A549 (cell line): ENCODE data around the gene KIF5A. TPM values are rescaled to one million over a fixed set of nuclear protein-coding genes. Genes with fewer than 3 reads are reported as not detected.

Experiments
- ATAC-seq, 2 experiments: fragments of 200-7000 bp in 1 of 2; fragments of >200 bp in 1 of 2; cut with Nextera tagmentation in 1 of 2; cut with Tn5 transposase in 1 of 2; 3 replicates each; pipeline versions ENCODE4 v1.8.0 to v1.9.1; 2018 to 2020; ENCODE audit warnings: mild to moderate bottlenecking in 1 of 2, moderate library complexity in 1 of 2
- CTCF ChIA-PET: fragments of 300-600 bp; sonication (Branson Sonifier 250); formaldehyde crosslinking; extraction: SDS; loops from one replicate; lab custom pipeline; 2021; ENCODE audit warnings: antibody characterized with exemption, inconsistent platforms; lab: Yijun Ruan, JAX
- POLR2A ChIA-PET: fragments of 350-600 bp; formaldehyde crosslinking; extraction: SDS; loops from one replicate; lab custom pipeline; 2021; ENCODE audit warnings: antibody characterized with exemption, inconsistent platforms; lab: Yijun Ruan, JAX
- DNase-seq, 2 experiments: peaks; one replicate each; pipeline versions ENCODE4 v3.0.0 to v3.0.0-alpha.2; 2011 to 2016; ENCODE audit warnings: low read depth in 1 of 2, low spot score in 1 of 2
- FAIRE-seq: peaks from 2 replicates; lab custom pipeline; 2011; peaks lifted over from hg19 to GRCh38; lab: Jason Lieb, UNC
- H3K27ac ChIP-seq, 2 experiments: fragments of >200 bp; sonication (Bioruptor Twin); formaldehyde crosslinking; 3 replicates each; pipeline ENCODE4 v1.5.1; 2016 to 2017
- H3K4me1 ChIP-seq: fragments of >200 bp; sonication (Bioruptor Twin); formaldehyde crosslinking; 3 replicates; pipeline ENCODE4 v1.6.1; 2016
- H3K4me2 ChIP-seq: fragments of >200 bp; sonication (Bioruptor Twin); formaldehyde crosslinking; 3 replicates; pipeline ENCODE4 v1.6.1; 2016
- H3K4me3 ChIP-seq: fragments of >200 bp; sonication (Bioruptor Twin); formaldehyde crosslinking; 3 replicates; pipeline ENCODE4 v1.5.1; 2016
- H3K9me3 ChIP-seq: fragments of >200 bp; sonication (Bioruptor Twin); formaldehyde crosslinking; 3 replicates; pipeline ENCODE4 v1.6.1; 2016
- BHLHE40 ChIP-seq: IDR thresholded peaks from 2 replicates; pipeline ENCODE4 v1.6.1; 2012; ENCODE audit warnings: low read depth, low read length, inconsistent platforms
- CBX8 ChIP-seq: fragments of 200-600 bp; sonication (generic); IDR thresholded peaks from 2 replicates; pipeline ENCODE4 v1.6.1; 2016
- CTCF ChIP-seq: fragments of >200 bp; sonication (Bioruptor Twin); formaldehyde crosslinking; IDR thresholded peaks from 3 replicates; pipeline ENCODE4 v1.5.1; 2016
- ESRRA ChIP-seq: fragments of 150-350 bp; IDR thresholded peaks from 2 replicates; pipeline ENCODE4 v1.6.1; 2014; ENCODE audit warnings: mild to moderate bottlenecking, low read length, borderline replicate concordance
- FOSB ChIP-seq: fragments of 250-450 bp; sonication (Bioruptor Pico); IDR thresholded peaks from 2 replicates; pipeline ENCODE4 v1.5.0; 2020; ENCODE audit warnings: mild to moderate bottlenecking, moderate library complexity
- HDAC2 ChIP-seq: fragments of 200-600 bp; sonication (generic); IDR thresholded peaks from 2 replicates; pipeline ENCODE4 v1.6.1; 2016
- HEYL ChIP-seq: fragments of 250-450 bp; sonication (Bioruptor Pico); IDR thresholded peaks from 2 replicates; pipeline ENCODE4 v1.8.0; 2021; ENCODE audit warnings: mild to moderate bottlenecking, moderate library complexity
- HOXB13 ChIP-seq: fragments of 250-450 bp; sonication (Bioruptor Pico); IDR thresholded peaks from 2 replicates; pipeline ENCODE4 v1.5.0; 2020; ENCODE audit warnings: low read depth, mild to moderate bottlenecking, moderate library complexity
- HOXB5 ChIP-seq: fragments of 250-450 bp; sonication (Bioruptor Pico); IDR thresholded peaks from 2 replicates; pipeline ENCODE4 v1.5.0; 2020; ENCODE audit warnings: mild to moderate bottlenecking, moderate library complexity
- JUNB ChIP-seq: fragments of >200 bp; sonication (Bioruptor Twin); formaldehyde crosslinking; IDR thresholded peaks from 2 replicates; pipeline ENCODE4 v1.6.1; 2016
- KDM1A ChIP-seq: fragments of 200-600 bp; sonication (generic); IDR thresholded peaks from 2 replicates; pipeline ENCODE4 v1.6.1; 2016; ENCODE audit warnings: low read depth, mild to moderate bottlenecking
- MYC ChIP-seq: IDR thresholded peaks from 2 replicates; pipeline ENCODE4 v1.6.1; 2012; ENCODE audit warnings: mild to moderate bottlenecking, inconsistent platforms, low read length, improper control_type of control experiment, borderline replicate concordance
- NPAS2 ChIP-seq: fragments of 250-450 bp; sonication (Bioruptor Pico); IDR thresholded peaks from 2 replicates; pipeline ENCODE4 v1.8.0; 2022; ENCODE audit warnings: mild to moderate bottlenecking, moderate library complexity, borderline replicate concordance
- POLR2A ChIP-seq: IDR thresholded peaks from 2 replicates; pipeline ENCODE4 v1.6.1; 2012; ENCODE audit warnings: mild to moderate bottlenecking, low read length
- POLR2AphosphoS2 ChIP-seq: conservative IDR thresholded peaks from 2 replicates; pipeline ENCODE4 v1.6.1; 2012; ENCODE audit warnings: low read length, improper control_type of control experiment, inconsistent platforms
- REST ChIP-seq: fragments of 200-600 bp; sonication (generic); IDR thresholded peaks from 2 replicates; pipeline ENCODE4 v1.6.1; 2016; ENCODE audit warnings: antibody characterized with exemption, mild to moderate bottlenecking, moderate library complexity
- RFX5 ChIP-seq: fragments of 450-650 bp; IDR thresholded peaks from 2 replicates; pipeline ENCODE4 v1.7.1; 2014; ENCODE audit warnings: antibody characterized with exemption, mild to moderate bottlenecking, moderate library complexity
- SMC3 ChIP-seq: fragments of >200 bp; sonication (Bioruptor Twin); formaldehyde crosslinking; IDR thresholded peaks from 3 replicates; pipeline ENCODE4 v1.6.1; 2018; ENCODE audit warnings: inconsistent platforms
- SREBF2 ChIP-seq: fragments of 450-650 bp; IDR thresholded peaks from 2 replicates; pipeline ENCODE4 v1.6.1; 2014; ENCODE audit warnings: mild to moderate bottlenecking, moderate library complexity
- USF2 ChIP-seq: fragments of 450-650 bp; IDR thresholded peaks from 2 replicates; pipeline ENCODE4 v1.6.1; 2014; ENCODE audit warnings: antibody characterized with exemption
- ZC3H11A ChIP-seq: fragments of 450-650 bp; IDR thresholded peaks from 2 replicates; pipeline ENCODE4 v1.6.1; 2014; ENCODE audit warnings: antibody characterized with exemption, mild to moderate bottlenecking
- ZFP36 ChIP-seq: fragments of 450-650 bp; IDR thresholded peaks from 2 replicates; pipeline ENCODE4 v1.6.1; 2014; ENCODE audit warnings: borderline replicate concordance; ENCODE audit not compliant: partially characterized antibody
- ZNF302 ChIP-seq: fragments of 250-450 bp; sonication (Bioruptor Pico); IDR thresholded peaks from 2 replicates; pipeline ENCODE4 v1.9.0; 2021; ENCODE audit warnings: inconsistent platforms, mild to moderate bottlenecking, moderate library complexity
- WGBS: methylation state at CpG from one replicate; pipeline ENCODE4 v1.1.6; 2017; ENCODE audit errors: missing lambda C conversion rate; 5-methylcytosine and 5-hydroxymethylcytosine counted together
- polyA plus RNA-seq, 4 experiments: library from polyadenylated mRNA; depleted of rRNA in 3 of 4; stranded (reverse); fragments of >200 nt; fragmentation: RNase III in 1 of 4; extraction: RNeasy Plus Mini Kit Qiagen cat#74134 plus additional on column Dnase treatment in 1 of 4; gene quantifications; 2 replicates in 3 of 4; 3 replicates in 1 of 4; pipeline ENCODE4 v1.2.3, GENCODE V29; 2011 to 2017
- TF ChIP-seq, protein P1 (sequence below): fragments of 150-350 bp; IDR thresholded peaks from 2 replicates; pipeline ENCODE4 v1.6.1; 2014; ENCODE audit warnings: low read depth, mild to moderate bottlenecking, low read length
- TF ChIP-seq, protein P2 (sequence below): fragments of 250-450 bp; sonication (Bioruptor Pico); IDR thresholded peaks from 2 replicates; pipeline ENCODE4 v1.5.0; 2021; ENCODE audit warnings: mild to moderate bottlenecking, moderate library complexity, borderline replicate concordance

The KIF5A gene
- polyA plus RNA-seq, 2 of the 4 experiments (the other 2 are of a cell fraction), result 0.61 to 0.89 TPM

DNA sequence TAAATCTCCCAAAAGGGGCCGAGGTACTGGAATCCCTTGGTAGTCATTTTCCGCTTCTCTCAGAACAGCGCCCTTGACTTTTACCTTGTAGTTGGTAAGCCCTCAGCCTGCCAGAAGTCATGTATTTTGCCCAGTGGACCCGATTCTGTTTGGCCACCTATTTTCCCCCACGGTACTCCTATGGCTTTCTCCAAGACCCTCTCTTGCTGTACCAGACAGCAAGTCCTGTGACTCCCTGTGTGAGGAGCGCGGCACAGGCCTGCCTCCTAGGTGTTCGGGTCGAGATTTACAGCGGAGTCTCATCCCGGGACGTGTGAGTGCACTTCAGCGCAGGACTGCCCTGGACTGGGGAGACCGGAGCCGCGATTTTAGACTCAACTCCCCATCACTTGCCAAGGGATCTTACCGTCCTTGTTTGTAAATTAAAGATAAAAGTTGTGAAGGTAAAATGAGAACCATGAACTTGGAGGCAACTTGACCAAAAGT, 28.3 kb upstream of the KIF5A start:
- Histone ChIP-seq H3K9me3 (no peaks in the 10 kb centered on the region), H3K4me1 (peaks cover 61% of the 10 kb centered on the region), H3K4me2 (peak overlapping the region; percentile 85)
- POLR2A ChIA-PET, result no interaction called here
- WGBS, result 68% methylated on average over 17 of the region's 17 CpGs
- DNase-seq, result peak in 1 of 2 experiments; percentile 70
- TF ChIP-seq POLR2A, result no peak
- TF ChIP-seq KDM1A, result no peak
- no peak for TF ChIP-seq BHLHE40
- TF ChIP-seq HEYL (CRISPR knock-in tag), result no peak
- no peak for TF ChIP-seq ZNF302 (CRISPR knock-in tag)
- no peak for TF ChIP-seq CBX8
- TF ChIP-seq HOXB5 (CRISPR knock-in tag), result no peak
- TF ChIP-seq FOSB, result no peak
- TF ChIP-seq REST, result no peak
- no peak for TF ChIP-seq JUNB
- no peak for TF ChIP-seq SREBF2
- TF ChIP-seq ZFP36, result no peak
- TF ChIP-seq, protein P1, sequence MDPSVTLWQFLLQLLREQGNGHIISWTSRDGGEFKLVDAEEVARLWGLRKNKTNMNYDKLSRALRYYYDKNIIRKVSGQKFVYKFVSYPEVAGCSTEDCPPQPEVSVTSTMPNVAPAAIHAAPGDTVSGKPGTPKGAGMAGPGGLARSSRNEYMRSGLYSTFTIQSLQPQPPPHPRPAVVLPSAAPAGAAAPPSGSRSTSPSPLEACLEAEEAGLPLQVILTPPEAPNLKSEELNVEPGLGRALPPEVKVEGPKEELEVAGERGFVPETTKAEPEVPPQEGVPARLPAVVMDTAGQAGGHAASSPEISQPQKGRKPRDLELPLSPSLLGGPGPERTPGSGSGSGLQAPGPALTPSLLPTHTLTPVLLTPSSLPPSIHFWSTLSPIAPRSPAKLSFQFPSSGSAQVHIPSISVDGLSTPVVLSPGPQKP, result no peak
- no peak for TF ChIP-seq SMC3
- TF ChIP-seq, all 56 proteins: peak for 0
- CTCF ChIA-PET, result interaction anchor here (2.1 kb wide), 1 partner anchor 25 kb away, joined by 5 read pairs; the partner anchor contains the start of gene DCTN2
- ATAC-seq, result no peak
- H3K27ac ChIP-seq, result peak overlapping the region; percentile 95 to 98
- peak overlapping the region; percentile 70 for H3K4me3 ChIP-seq
- no peak for FAIRE-seq

DNA sequence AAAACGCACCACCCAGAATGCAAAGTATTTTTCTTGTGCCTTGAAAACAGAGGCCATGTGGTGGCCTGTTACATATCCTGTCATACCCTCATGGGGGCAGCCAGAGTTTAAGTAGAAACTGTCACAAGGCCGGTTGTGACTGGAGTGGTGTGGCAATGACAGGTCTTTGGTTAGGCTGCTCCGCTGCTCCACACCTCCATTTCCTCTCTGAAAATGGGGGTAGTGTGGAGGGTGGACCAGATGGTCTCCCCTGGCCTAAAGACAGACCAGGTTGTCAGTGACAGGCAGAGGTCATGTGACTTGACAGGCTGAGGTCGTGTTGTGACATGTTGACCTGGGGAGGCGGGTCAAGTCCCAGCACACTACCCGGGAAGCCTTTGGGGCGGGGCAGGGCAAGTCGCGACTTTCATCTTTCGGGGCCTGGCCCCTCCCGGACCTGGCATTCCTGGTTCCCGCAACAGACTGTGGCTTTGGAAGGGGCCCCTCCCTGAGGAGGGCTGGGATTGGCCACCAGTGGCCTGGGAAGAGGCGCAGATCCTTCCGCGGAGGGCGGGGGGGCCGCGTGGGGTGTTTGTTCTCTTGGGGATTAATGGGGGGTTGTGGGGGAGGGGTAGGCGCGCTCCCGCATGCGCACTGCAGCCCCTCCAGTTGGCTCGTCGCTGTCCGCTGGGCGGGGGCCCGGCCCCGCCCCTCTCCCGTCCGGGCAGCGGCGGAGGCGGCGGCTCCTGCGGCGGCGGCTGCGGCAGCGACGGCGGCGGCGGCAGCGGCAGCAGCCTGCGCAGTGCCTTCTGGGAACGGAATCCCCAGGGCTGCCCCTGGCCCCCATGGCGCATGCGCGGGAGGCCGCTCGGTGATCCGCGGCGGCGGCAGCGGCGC, 27.6 kb upstream of the KIF5A start, which contains the start of gene MBD6:
Gene MBD6 (plus strand): TSS at position 814 of the 876 bp plus-strand sequence. CDS start 1,480 bp downstream, outside the sequence.
- Histone ChIP-seq H3K27ac (peak within 1 kb of the TSS; percentile 95 to 98), H3K4me3 (peak within 1 kb of the TSS; percentile 70), H3K9me3 (no peaks in the 10 kb centered on the region), H3K4me1 (peaks cover 54% of the 10 kb centered on the region), H3K4me2 (peak within 1 kb of the TSS; percentile 92)
- CTCF ChIA-PET, result no interaction called here
- FAIRE-seq (no peak), DNase-seq (peak; percentile 95 to 96), ATAC-seq (peak; percentile 30 to 31)
- POLR2A ChIA-PET, result interaction anchor here (1.2 kb wide), 1 partner anchor 10 kb away, joined by 3 read pairs; no protein-coding TSS in a partner anchor
- 3% methylated on average over 13 of the region's 57 CpGs for WGBS
- TF ChIP-seq RFX5, result no peak
- 0 out of 2 replicates have a peak, but pooled peaks have one; percentile 3 for TF ChIP-seq ESRRA
- TF ChIP-seq ZC3H11A, result no peak
- TF ChIP-seq HDAC2, result no peak
- TF ChIP-seq, protein P2, sequence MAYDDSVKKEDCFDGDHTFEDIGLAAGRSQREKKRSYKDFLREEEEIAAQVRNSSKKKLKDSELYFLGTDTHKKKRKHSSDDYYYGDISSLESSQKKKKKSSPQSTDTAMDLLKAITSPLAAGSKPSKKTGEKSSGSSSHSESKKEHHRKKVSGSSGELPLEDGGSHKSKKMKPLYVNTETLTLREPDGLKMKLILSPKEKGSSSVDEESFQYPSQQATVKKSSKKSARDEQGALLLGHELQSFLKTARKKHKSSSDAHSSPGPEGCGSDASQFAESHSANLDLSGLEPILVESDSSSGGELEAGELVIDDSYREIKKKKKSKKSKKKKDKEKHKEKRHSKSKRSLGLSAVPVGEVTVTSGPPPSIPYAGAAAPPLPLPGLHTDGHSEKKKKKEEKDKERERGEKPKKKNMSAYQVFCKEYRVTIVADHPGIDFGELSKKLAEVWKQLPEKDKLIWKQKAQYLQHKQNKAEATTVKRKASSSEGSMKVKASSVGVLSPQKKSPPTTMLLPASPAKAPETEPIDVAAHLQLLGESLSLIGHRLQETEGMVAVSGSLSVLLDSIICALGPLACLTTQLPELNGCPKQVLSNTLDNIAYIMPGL (CRISPR knock-in tag), result no peak
- TF ChIP-seq POLR2AphosphoS2, result 0 out of 2 replicates have a peak, but pooled peaks have one; percentile 41
- TF ChIP-seq, protein P1, result no peak
- TF ChIP-seq CTCF, result 0 out of 3 replicates have a peak, but pooled peaks have one; percentile 6
- TF ChIP-seq POLR2A, result no peak
- TF ChIP-seq HOXB13 (CRISPR knock-in tag), result no peak
- TF ChIP-seq MYC, result no peak
- peak; percentile 85 for TF ChIP-seq USF2
- TF ChIP-seq NPAS2, result no peak; the same call in 1 of the 2 replicates
